HG03025 (cell line): ENCODE measurements around the gene PMIS2.

ENCODE experiments used
- ATAC-seq: cut with Tn5 transposase; IDR thresholded peaks from one replicate; pipeline ENCODE4 v1.9.1; 2021; ENCODE audit warnings: mild to moderate bottlenecking, moderate library complexity; ENCODE audit not compliant: unreplicated experiment, low FRiP score

PMIS2 gene

GRCh38 chr19:35556025-35556590, 29.9 kb upstream of the PMIS2 start:
- no peak for ATAC-seq

GRCh38 chr19:35556846-35557538, 29.0 kb upstream of the PMIS2 start:
- no peak for ATAC-seq

GRCh38 chr19:35557539-35558399, 28.2 kb upstream of the PMIS2 start:
- ATAC-seq, result no peak

- no peak for ATAC-seq
Measured at GRCh38 chr19:35558400-35559280, 27.3 kb upstream of the PMIS2 start.

GRCh38 chr19:35559281-35559659, 26.7 kb upstream of the PMIS2 start:
- no peak for ATAC-seq

GRCh38 chr19:35559781-35560180, 26.2 kb upstream of the PMIS2 start:
- no peak for ATAC-seq

GRCh38 chr19:35560271-35560670, 25.7 kb upstream of the PMIS2 start:
- no peak for ATAC-seq

GRCh38 chr19:35560677-35561076, 25.3 kb upstream of the PMIS2 start:
- no peak for ATAC-seq

GRCh38 chr19:35561436-35561835, 24.5 kb upstream of the PMIS2 start:
- no peak for ATAC-seq

GRCh38 chr19:35562336-35562735, 23.6 kb upstream of the PMIS2 start:
- ATAC-seq, result no peak

- no peak for ATAC-seq
Measured at GRCh38 chr19:35562776-35563175, 23.2 kb upstream of the PMIS2 start.

GRCh38 chr19:35563207-35563829, 22.7 kb upstream of the PMIS2 start, which contains the start of gene ATP4A:
Gene ATP4A (minus strand): TSS chr19:35563658. CDS start chr19:35563629, 29 bp downstream.
- no peak for ATAC-seq

- ATAC-seq, result no peak
Measured at GRCh38 chr19:35565016-35565856, 20.7 kb upstream of the PMIS2 start.

- ATAC-seq, result no peak
Measured at GRCh38 chr19:35566738-35567137, 19.2 kb upstream of the PMIS2 start.

- no peak for ATAC-seq
Measured at GRCh38 chr19:35569281-35569781, 16.6 kb upstream of the PMIS2 start.

GRCh38 chr19:35571406-35571965, 14.5 kb upstream of the PMIS2 start:
- ATAC-seq, result no peak

- ATAC-seq, result no peak
Measured at GRCh38 chr19:35577918-35578317, 8.1 kb upstream of the PMIS2 start.

- ATAC-seq, result no peak
Measured at GRCh38 chr19:35578707-35579106, 7.3 kb upstream of the PMIS2 start.

- ATAC-seq, result no peak
Measured at GRCh38 chr19:35582760-35583159, 3.2 kb upstream of the PMIS2 start.
